Non-pigmented ciliary epithelial cell (primary cell): ENCODE data around the gene TNS1.

Source experiments
- DNase-seq: peaks from one replicate; pipeline ENCODE4 v3.0.0-alpha.2; 2010; ENCODE audit warnings: low read depth

TNS1 gene

DNA sequence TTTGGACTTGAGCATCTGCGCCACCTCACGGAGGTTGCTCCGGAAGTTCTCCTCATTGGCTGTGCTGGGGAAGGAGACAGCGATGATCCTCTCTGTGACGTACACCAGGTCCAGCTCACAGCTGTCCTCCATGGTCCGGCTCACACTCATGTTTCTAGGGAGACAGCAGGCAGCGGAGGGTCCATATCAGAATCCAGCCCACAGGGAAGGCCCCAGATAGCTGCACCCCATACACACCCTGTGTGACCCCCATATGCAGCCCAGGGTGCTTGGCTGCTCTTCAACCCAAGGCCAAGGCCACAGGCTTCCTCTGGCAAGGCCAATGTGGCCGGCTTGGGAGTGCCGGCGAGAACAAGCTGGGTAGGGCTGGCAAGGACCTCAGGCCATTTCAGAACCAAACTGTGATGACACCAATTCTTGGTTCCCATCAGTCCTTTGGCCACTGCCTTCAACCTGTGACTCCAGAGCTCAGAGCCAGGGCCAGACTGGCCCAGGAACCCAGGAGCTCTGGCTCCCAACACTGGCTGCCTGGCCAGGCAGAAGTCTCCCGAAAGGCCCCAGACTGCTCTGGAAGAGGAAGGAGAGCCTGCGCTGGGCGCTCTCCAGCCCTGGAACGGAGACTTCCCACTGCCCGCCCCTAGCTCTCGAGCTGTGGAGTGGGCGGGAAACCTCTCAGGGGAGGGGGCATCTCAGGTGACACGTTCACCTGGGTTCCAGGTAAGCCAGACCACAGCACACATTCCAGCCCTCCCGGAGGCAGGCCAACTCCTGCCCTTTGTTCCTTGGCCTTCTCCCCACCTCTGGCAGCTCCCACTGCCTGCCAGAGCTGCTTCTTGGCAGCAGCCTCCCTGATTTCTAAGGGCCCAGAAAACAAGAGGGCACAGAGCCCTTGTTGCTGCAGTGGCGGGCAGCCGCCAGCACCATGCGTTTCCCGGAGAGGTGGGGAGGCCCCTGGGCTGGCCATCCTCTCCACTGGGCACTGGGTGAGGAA lies 104.7 kb downstream of the TNS1 start:
- no peak for DNase-seq

DNA sequence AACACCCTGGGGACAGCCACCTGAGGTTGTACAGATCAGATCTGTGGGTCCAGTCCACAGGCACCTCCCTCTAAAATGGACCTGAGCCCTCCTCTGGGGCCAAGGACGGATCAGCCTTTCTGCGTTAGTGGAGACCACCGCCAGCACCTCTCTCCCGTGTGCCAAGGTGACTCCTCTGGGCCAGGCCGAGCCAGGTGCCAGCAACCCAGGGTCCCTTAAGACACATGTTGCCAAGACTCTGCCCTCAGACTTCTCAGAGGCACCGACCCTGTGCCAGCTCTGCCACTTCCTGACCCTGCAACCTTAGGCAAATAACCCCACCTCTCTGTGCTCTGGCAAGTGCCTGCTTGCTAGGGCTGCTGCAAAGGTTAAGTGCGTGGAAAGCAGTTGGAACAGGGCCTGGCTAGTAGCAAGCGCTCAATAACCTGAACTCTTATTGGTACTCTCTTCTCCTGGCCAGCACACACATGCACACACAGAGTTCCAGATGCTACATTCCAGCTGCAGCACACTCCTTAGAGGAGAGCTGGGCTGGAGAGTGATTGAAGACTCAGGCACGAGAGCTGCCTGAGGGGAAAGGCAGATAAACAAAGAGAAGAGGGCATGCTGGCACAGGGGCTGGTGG lies 105.6 kb downstream of the TNS1 start:
- no peak for DNase-seq

DNA sequence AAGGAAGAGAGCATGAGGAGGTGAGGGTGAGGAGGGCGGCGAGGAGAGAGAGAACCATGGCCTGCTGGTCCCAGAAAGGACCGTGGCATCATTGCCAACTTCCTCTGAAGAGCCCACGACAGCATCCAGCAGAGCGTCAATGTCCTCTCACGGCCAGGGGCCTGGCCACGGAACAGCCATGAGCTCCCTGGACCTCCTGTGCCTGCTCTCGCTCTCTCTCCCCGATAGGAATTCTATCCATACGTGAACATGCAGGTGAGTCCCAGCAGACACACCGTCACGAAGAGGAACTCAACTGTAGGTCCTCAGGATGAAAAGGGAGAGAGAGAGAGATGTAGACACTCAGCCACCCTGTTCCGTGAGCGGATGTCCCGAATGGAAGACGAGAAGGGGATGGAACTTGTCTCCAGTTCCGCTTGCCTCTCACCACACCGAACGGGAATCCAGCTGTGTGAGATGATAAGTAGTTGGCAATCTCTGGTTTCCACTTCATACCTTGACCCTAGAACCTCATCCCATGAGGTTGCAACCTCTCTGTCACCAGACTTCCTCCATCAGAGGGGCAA lies 107.6 kb downstream of the TNS1 start:
- DNase-seq = no peak

DNA sequence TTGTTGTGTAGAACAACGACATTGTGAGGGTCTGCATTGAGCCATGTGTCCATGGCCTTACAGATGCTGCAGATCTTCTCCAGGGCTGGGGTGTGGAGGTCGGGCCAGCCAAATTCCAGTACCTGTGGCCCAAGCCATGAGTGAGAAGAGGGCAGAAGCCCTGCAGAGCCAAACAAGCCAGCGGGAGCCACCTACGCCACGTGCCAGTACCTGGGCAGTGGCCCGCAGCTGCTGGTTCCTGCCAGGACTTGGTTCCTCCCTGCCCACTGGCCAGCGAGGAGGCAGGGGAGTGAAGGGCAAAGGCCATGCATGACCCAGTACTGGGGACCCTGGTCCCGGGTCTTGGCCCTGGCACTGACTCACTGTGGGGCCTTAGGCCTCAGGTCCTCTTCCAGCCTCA lies 109.4 kb downstream of the TNS1 start:
- DNase-seq = no peak

DNA sequence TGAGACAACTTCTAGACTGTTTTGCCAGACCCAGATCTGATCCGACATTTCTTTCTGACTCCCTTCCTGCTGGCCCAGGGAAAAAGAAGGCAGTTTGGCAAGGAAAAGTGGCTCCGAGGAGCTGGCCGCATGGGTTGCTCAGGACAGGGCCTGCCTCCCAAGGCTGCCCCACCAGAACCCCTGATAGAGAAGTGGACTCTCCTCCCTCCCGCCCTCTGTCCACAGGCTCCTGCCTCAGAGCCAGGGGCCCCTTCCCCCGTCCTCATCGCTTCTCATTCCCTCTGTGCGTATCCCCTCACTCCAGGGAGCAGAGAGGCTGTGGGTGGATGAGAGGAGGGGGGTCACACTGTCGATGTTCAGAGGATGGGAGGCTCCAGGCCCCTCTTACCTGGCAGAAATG lies 110.2 kb downstream of the TNS1 start:
- DNase-seq = no peak

DNA sequence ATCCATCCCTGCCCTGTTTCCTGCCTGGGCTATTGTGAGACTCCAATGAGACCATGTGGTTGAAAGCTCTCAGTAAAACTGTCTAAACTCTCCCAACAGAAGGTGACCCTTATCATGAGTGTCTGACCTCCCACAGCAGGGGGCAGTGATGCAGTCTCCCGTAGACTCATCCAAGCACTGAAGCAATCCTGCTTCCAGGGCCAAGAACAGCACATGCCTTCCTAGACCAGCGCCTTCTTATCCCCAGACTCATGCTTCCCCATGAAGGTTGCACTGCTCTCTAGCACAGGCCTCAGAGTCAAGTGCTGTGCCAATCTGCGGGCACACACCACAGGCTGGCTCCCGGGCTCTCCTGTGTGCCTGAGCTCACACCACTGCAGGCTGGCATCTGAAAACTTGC lies 112.3 kb downstream of the TNS1 start:
- DNase-seq = peak; percentile 79

DNA sequence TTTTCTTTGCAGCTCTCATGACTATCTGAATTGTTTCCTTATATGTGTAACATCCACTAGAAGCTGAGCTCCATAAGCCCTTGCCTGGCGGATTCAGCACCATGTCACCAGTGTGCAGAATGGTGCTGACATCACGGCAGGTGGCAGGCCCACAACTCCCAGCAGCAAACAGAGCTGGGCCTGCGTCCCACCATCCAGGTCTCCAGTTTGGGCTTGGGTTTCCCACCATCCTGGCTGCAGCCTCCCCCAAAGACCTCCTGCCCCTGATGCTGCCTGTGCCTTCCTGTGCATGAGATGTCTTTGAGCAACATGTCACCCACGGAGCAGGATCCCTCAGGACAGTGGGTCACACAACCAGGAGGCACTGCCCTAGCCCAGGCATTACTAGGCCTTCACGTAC lies 113.1 kb downstream of the TNS1 start:
- DNase-seq = no peak

DNA sequence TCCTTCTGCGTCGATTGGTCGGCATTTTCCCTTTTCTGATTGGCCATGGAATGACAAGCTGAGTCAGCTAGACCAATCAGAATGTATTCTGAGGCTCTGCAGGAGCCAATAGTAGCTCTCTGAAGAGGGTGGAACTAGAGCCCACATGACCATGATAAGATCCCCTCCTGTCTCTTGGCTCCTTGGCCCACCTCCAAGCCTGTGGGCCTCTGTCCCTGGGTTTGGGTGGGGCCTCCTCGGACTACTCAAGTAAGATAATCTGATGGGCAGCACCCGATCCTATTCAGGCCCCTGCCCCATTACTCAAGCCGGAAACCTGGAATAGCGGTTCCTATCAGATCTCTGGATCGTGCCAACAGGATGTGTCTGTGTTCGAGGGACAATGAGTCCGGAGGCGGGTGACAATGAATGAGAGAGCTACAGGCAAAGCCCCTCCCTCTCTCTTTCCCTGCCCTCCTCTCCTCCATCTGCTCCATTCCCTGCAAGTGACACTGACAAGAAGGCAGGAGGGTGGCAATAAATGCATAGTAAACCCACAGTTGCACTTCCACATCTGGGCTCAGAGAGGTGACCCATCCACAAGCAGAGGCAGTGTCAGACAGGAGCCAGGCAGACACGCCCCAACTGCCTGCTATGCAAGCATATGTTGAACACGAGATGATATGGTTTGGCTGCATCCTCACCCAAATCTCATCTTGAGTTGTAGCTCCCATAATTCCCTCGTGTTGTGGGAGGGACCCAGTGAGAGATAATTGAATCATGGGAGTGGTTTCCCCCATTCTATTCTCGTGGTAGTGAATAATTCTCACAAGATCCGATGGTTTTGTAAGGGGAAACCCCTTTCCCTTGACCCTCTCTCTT lies 114.7 kb downstream of the TNS1 start:
- DNase-seq = no peak

DNA sequence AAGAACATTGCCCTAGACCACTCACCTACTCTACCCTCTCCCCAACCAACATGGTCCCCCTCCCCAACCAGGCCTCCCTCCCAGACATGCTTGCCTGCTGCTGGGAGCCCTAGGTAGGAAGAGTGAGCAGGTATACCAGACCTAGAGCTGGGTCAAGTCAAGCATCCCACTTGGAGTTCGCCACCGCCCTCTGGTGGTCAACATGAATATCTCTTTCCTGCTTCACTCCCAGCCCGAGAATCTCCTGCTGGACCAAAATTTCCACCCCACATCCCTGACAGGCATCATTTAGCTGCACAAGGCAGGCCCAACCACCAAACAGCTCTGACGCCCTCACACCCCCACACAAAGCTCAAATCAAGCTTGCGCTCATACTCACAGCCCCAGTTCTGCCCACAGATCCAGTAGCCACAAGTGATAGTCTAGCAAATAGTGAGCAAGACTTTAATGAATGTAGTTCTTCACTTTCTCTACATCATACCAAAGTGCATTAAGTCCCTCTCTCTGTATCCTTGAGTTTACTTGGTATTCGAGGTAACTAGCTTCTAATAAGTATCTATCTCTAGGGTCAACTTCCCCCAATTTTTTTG lies 116.0 kb downstream of the TNS1 start:
- no peak for DNase-seq

DNA sequence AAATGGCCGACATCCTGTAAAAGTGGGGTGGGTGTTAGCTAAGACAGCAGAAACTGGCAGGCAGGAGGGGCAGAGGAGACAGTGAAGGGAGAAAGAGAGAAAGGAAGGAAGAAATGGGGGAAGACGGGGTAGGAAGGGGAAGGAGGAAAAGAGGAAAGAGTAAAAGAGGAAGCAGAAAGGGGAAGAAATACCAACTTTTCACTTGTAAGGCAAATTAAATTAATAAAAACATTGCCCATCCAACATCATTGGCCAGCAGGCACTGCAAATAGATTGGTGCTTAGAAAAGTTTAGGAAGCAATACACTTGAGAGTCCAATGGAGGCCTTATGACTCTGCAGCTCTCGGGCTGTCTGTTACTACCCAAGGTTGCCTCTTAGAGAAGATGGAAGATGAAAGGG lies 116.7 kb downstream of the TNS1 start:
- no peak for DNase-seq

DNA sequence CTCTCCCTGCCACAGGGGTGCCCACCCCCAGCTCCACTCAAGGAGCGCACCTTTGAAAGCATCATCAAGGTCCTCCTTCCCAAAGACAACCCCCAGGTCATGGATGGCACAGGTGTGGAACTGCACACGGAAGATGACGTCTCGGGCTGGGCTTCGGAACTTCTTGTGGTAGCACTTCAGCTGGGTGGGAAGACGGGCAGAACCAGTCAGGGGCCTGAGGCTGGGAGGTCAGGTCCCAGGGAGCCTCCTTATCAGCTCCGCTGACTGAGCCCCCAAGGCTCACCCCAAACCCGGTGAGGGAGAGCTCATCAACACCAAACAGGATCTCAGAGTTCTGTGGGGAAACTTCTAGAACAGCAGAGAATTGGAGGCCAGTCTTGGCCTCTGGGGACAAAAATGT lies 117.8 kb downstream of the TNS1 start:
- no peak for DNase-seq

DNA sequence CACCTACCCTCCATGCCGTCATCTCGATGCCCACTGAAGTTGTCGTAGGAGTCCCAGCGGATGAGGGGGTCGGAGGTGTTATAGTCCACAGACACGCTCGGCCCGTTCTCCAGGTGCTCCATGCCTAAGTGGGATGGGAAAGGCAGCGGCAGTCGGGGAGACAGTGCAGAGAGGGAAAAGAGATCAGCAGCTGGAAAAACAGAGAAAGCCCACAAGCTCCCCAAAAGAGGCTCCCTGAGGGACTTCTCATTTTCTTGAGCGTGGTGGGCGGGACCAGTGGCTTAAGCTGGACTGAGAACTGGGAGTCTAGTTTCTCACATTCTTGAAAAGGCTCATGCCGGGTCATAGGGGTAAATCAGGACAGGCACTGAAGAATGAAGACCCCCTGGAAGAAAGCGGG lies 121.9 kb downstream of the TNS1 start:
- DNase-seq = no peak

DNA sequence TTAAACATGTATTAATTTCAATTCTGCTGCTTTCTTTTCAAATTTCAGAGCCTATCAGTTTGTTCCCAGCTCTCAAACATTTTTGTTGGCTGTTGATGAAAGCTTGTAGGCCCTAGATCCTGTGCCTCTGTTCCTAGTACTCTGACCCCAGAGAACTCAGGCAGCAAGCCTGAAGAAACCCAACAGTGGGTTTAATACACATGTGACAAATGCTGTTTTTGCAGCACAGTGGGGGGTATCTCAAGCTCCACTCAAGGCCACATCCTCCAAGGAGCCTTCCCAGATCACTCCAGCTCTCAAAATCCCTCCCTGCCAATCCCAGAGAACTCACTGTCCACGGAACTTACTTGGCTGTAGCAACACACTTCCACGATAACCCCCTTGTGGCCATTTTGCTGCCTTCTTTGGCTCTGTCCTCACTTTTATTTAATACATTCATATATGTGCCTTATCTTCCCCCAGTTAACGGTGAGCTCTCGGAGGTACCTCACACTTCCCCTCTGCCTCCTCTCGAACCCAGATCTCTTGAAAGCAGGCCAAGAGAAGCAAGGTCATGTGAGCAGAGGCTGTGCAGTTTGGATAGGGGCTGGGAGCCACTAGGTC lies 122.4 kb downstream of the TNS1 start:
- DNase-seq = no peak

DNA sequence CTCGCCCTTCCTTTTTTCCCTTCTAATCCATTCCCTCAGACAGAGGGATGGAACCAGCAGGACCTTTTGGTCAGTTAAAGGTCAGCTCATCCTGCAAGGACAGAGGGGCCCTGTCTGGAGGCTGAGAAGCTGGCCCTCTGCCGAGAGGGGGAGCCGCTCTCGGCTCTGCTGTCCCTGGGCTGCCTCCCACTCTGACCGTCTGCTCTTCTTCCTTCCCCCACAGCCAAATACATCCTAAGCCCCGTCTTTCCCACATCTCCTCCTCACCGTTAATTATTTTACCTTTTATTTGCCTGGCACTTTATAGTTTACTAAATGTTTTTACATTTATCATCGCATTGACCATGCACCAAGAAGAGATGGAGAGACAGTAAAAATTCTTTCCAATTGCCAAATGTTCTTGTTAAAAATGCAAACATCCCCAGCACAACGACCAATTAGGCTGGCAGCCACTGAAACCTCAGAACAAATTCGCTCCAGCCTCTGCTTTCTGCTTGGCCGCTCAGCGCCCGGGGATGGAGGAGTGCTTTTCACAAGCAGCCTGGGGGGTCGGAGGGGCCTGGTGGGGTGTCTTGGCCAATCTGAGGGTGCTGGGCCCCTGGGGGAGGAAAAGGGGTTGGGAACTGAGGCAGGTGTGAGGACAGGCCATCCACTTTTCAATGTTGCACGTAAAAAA lies 123.7 kb downstream of the TNS1 start:
- DNase-seq = no peak

DNA sequence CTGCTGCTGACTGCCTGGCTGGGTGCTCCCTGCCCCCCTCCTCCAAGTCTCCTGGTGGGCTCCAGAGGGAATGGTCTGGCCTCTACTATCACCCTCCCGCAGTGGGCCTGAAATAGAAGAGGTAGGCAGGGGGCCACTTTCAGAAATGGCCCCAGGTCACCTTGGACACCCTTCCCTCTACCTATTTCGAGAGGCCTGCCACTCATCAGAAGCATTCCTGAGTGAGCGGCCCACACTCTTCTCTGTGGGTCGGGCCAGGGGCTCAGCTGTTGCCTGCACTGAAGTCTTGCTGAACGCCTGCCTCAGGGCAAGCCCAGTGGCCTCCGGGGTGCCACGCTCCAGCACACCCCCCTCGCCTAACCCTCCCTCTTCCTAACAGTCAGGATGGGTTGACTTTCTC lies 124.9 kb downstream of the TNS1 start:
- no peak for DNase-seq

DNA sequence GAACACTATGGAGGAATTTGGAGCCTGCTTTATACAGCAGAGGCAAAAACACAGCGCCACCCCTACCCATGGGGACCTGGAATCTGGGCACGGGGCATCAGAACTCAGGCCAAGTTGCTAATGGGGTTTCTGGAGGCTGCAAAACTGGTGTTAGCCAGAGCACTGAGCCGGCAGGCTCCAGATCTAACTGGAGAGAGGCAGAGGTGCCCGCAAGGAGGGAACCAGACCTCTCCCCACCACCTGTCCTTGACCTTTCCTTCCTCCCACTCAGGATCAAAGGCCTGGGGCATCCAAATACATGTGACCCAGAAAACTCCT lies 126.6 kb downstream of the TNS1 start:
- DNase-seq = no peak

DNA sequence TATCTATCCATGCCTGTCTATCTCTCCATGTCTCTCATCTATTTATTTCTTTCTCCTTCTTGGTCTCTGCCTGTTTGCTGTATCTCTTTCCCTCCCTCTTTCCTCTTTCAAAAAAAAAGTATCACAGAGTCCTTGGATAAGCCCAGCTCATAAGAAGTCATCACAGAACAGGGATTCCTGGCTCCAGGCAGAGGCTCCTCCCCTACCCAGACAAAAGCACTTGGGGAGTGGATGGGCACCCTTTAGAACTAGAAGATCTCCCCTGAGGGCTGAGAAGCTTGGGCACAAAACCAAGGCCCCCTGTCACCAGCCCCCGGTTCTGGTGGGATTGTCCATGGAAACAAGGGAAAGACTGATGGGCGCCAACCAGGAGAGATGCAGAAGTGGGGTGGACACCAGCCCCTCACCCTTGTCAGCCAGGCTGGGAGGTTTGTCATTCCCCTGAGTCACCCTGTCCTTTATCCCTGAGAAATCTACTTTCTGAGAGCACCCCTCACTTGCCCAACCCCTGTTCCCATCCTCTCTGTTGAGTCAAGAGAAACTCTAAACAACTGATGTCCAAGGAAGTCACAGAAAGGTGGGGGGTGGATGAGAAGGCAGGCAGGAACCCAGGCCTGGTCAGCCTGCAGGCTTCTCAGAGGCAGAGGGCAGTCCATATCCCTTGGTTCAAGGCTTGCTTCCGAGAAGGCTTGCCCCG lies 127.1 kb downstream of the TNS1 start:
- DNase-seq = no peak

DNA sequence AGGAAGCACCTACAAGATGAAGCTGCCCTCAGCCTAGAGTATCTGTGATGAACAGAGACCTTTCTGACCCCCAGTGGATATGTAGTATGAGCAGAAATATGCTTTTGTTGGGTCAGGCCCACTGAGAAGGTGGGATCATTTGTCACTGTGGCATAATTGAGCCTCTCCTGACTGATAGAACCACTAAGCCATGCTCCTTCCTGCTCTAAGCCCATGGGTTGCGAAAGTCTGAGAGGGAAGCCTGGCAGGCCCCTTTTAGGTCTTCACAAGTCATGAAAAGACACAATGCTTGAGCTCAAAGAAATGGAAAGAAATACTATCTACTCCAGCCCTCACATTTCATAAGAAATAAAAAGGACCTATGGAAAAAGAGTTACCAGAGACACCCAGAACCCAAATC lies 127.7 kb downstream of the TNS1 start:
- DNase-seq = no peak

DNA sequence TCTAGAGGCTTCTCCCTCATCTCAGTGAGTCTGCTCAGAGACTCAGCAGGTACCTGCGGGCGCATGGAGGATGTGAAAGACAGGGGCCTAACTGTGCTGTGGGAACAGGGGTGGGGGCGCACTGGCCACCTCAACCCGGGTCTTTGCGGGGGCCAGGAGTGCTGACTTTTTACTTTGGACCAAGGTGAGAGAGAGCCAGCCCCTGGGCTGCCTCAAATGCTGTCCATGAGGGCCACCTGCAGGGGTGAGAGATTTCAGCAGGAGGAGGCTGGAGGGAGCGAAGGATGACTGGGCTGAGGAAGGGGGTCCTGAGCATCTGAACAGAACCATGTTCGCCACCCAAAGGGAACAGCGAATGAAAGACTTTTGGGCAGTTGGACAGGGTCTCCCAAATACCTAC lies 129.4 kb downstream of the TNS1 start:
- DNase-seq = no peak

DNA sequence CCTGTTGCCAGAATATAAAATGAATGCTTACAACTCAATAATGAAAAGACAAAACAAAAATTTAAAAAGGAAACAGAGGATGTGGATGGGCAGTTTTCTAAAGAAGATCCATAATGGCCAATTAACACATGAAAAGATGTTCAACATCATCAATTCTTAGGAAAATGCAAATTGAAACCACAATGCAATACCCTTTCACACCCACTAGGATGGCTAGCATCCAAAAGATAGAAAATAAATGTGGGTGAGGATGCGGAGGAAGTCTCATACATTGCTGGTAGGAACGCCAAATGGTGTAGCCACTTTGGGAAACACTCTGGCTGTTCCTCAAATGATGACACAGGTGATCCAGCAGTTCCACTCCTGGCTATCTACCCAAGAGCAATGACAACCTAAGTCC lies 130.5 kb downstream of the TNS1 start:
- DNase-seq = no peak
